ENCODE data around the gene FIGNL2. TPM values are rescaled to one million over a fixed set of nuclear protein-coding genes. Genes with fewer than 3 reads are reported as not detected.

FIGNL2 gene
- total and polyA plus RNA-seq, 2 of the 4 experiments (the other 2 are of a cell fraction) = under 0.01 to 0.12 TPM

- WGBS, 2 experiments (ENCODE audit: extremely low coverage in 2 of 2, insufficient read length in 1 of 2) = no CpG with 5 or more reads among the region's 1 CpG
- Histone ChIP-seq H3K4me3 (ENCODE audit: insufficient read depth, low read depth, low read length) (no peak overlapping the region), H2BK120ac (ENCODE audit: low read depth, low read length) (no peak overlapping the region), H3K14ac (replicated peaks; ENCODE audit: low read depth, low read length) (no peak overlapping the region), H3K9ac (ENCODE audit: low read depth, low read length) (no peak overlapping the region), H3K4me1 (ENCODE audit: control insufficient read depth, insufficient read depth, low read length) (peaks cover 3% of the 10 kb centered on the region), H3K36me3 (ENCODE audit: control insufficient read depth, insufficient read depth, low read length) (no peaks in the 10 kb centered on the region), H3K27me3 (ENCODE audit: control insufficient read depth, insufficient read depth, low read length) (no peaks in the 10 kb centered on the region), H4K91ac (ENCODE audit: insufficient read depth, low read depth, low read length) (no peak overlapping the region), H2BK5ac (ENCODE audit: low read depth, low read length, poor library complexity, severe bottlenecking) (no peak overlapping the region), H2AK5ac (ENCODE audit: low read depth, low read length) (0 out of 2 replicates have a peak overlapping the region, but pooled peaks have one; percentile 33), H4K8ac (ENCODE audit: low read depth in 2 of 2, low read length in 2 of 2) (no peak overlapping the region), H2AFZ (replicated peaks; ENCODE audit: low read length, poor library complexity) (no peak overlapping the region), H2BK15ac (ENCODE audit: low read depth, low read length) (no peak overlapping the region; the same call in 2 of the 3 replicates), H3K27ac (ENCODE audit: insufficient read depth, low read length) (no peak overlapping the region), H3K56ac (ENCODE audit: extremely low read depth, insufficient read depth, low read length) (no peak overlapping the region), H3K79me1 (ENCODE audit: low read depth in 1 of 2, low read length in 2 of 2) (no peaks in the 10 kb centered on the region), H3K18ac (ENCODE audit: low read depth, low read length) (no peak overlapping the region), H2AK9ac (replicated peaks; ENCODE audit: low read depth, low read length, poor library complexity) (no peak overlapping the region), H3K4ac (ENCODE audit: low read depth, low read length) (no peak overlapping the region), H3K9me1 (ENCODE audit: insufficient read depth, low read length) (peaks cover 2% of the 10 kb centered on the region; the same call in 1 of the 2 replicates), H4K20me1 (ENCODE audit: insufficient read depth, low read length) (no peaks in the 10 kb centered on the region), H3K4me2 (ENCODE audit: low read depth, low read length) (no peak overlapping the region), H3K23ac (ENCODE audit: low read depth, low read length) (no peak overlapping the region), H2BK20ac (ENCODE audit: low read depth, low read length) (no peak overlapping the region; the same call in 1 of the 2 replicates), H3K9me3 (ENCODE audit: control insufficient read depth, insufficient read depth, low read length) (no peaks in the 10 kb centered on the region), H4K5ac (ENCODE audit: low read depth, low read length) (no peak overlapping the region)
- TF ChIP-seq MXI1 (IDR thresholded peaks at IDR 0.05; ENCODE audit: borderline replicate concordance, low read depth, low read length) = no peak
- TF ChIP-seq, protein P1, sequence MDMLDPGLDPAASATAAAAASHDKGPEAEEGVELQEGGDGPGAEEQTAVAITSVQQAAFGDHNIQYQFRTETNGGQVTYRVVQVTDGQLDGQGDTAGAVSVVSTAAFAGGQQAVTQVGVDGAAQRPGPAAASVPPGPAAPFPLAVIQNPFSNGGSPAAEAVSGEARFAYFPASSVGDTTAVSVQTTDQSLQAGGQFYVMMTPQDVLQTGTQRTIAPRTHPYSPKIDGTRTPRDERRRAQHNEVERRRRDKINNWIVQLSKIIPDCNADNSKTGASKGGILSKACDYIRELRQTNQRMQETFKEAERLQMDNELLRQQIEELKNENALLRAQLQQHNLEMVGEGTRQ (IDR thresholded peaks at IDR 0.05; ENCODE audit: low read depth, low read length) = no peak
- TF ChIP-seq BHLHE40 (IDR thresholded peaks at IDR 0.05; ENCODE audit: low read depth, low read length) = no peak
- no peak for TF ChIP-seq POLR2A (IDR thresholded peaks at IDR 0.05; ENCODE audit: low read depth, low read length)
- no peak for TF ChIP-seq SMC3 (IDR thresholded peaks at IDR 0.05; ENCODE audit: low read depth, low read length)
- no peak for TF ChIP-seq CHD1 (IDR thresholded peaks at IDR 0.05; ENCODE audit: low read depth, low read length)
- TF ChIP-seq RCOR1 (IDR thresholded peaks at IDR 0.05; ENCODE audit: insufficient replicate concordance, low read length) = no peak
- no peak for TF ChIP-seq NFE2L2 (IDR thresholded peaks at IDR 0.05; ENCODE audit: low read depth, low read length)
- TF ChIP-seq ELK1 (IDR thresholded peaks at IDR 0.05; ENCODE audit: borderline replicate concordance, low read depth, low read length) = no peak
- TF ChIP-seq CTCF (conservative IDR thresholded peaks at IDR 0.05; ENCODE audit: low read depth, low read length) = no peak
- CTCF ChIA-PET = interaction anchor here (1.2 kb wide), 1 partner anchor 11 kb away, joined by 3 read pairs; no protein-coding TSS in a partner anchor
- ATAC-seq (ENCODE audit: low read depth) (no peak), DNase-seq (no peak)
- POLR2A ChIA-PET (ENCODE audit: unreplicated experiment) = no interaction called here
- dilution Hi-C loops (cut with HindIII; ENCODE audit: low sequenced_read_pairs, unreplicated experiment) = no loop called here
- in situ Hi-C loops (cut with MboI; ENCODE audit: low sequenced_read_pairs) = no loop called here
- BruUV-seq (replicated peaks) = no TSS peak
- intact Hi-C loops (cut with micrococcal nuclease) = no loop called here
Observed at GRCh38 chr12:51883295-51883694, 34.8 kb upstream of the FIGNL2 start.

Measured in IMR-90 (cell line).